Cardiac fibroblast (primary cell): ENCODE results near the gene UBE2D4.
"Not testable (repeated sequence)": the region's sequence is repeated elsewhere in the genome, so short reads cannot be mapped to it uniquely, and the experiment has no call there.

Experiments used
- DNase-seq, 2 donors: peaks; one replicate each; pipeline versions ENCODE4 v3.0.0 to v3.0.0-alpha.2; 2010; ENCODE audit warnings: low read depth in 2 of 2
- H3K4me3 ChIP-seq, 2 donors: replicated peaks in 1 of 2; 1 replicate in 1 of 2; 2 replicates in 1 of 2; pipeline ENCODE4 v1.5.1; 2011; ENCODE audit warnings: low read depth in 2 of 2, low read length in 2 of 2, mild to moderate bottlenecking in 2 of 2, moderate library complexity in 1 of 2
- TF ChIP-seq, protein P1 (sequence below): IDR thresholded peaks from one replicate; pipeline ENCODE4 v1.5.1; 2011; ENCODE audit warnings: low read depth, mild to moderate bottlenecking, low read length, inconsistent platforms

UBE2D4 gene

DNA sequence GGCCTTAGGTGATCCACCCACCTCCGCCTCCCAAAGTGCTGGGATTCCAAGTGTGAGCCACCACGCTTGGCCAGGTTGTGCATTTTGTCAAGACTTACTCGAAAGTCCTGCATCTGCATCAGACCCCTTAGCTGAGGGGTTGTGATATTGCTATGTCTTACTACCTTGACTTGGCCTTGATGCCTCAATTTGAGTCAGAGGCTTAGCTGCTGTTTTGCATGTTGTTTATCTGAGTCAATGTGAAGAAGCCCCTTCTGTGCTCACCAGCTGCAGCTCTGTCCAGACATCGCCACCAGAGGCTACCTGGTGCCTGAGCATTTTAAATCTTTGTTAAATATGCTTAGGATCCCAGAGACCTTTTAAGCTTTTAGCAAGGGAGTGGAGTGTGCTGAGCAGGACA is 18.1 kb downstream of the UBE2D4 start:
- no peak overlapping the region for H3K4me3 ChIP-seq
- TF ChIP-seq, protein P1, sequence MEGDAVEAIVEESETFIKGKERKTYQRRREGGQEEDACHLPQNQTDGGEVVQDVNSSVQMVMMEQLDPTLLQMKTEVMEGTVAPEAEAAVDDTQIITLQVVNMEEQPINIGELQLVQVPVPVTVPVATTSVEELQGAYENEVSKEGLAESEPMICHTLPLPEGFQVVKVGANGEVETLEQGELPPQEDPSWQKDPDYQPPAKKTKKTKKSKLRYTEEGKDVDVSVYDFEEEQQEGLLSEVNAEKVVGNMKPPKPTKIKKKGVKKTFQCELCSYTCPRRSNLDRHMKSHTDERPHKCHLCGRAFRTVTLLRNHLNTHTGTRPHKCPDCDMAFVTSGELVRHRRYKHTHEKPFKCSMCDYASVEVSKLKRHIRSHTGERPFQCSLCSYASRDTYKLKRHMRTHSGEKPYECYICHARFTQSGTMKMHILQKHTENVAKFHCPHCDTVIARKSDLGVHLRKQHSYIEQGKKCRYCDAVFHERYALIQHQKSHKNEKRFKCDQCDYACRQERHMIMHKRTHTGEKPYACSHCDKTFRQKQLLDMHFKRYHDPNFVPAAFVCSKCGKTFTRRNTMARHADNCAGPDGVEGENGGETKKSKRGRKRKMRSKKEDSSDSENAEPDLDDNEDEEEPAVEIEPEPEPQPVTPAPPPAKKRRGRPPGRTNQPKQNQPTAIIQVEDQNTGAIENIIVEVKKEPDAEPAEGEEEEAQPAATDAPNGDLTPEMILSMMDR, result no peak
- DNase-seq, result no peak

DNA sequence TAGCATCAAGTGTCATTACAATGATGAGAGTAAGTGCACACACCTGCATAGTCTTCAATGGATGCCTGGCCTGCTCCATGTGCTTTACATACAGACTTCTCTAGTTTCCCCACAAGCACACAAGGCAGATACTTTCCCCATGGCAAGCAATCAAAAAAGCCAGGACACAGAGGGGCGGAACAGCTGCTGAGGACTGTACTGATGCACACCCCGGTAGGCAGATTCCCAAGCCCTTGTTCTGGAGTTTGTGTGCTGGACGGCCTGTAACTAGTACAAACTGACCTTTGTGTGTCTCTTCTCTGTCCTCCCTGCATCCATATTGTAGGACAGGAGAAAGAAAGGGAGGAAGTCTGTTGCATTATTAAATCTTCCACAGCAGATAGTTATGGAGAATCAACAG is 25.8 kb downstream of the UBE2D4 start:
- no peak for DNase-seq
- TF ChIP-seq, protein P1, result no peak
- no peak overlapping the region for H3K4me3 ChIP-seq

DNA sequence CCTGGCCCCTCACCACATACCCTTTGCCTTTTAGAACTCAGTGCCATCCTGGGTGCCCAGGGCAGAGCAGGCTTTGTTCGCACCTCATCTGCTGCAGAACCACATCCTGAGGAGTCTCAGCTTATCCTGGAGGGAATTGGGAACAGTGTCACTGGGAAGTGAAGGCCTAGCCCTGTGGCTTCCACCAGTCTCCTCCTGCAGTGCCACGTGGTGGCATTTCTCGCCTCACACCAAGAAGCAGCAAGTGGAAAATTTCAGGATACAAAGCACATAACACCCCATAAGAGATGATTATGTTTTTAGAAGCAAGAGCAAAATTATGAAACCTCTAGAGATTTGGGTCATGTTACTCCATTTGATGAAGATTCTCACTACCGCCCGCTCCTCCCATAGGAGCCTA is 26.8 kb downstream of the UBE2D4 start:
- no peak for DNase-seq
- TF ChIP-seq, protein P1, result no peak
- no peak overlapping the region for H3K4me3 ChIP-seq

DNA sequence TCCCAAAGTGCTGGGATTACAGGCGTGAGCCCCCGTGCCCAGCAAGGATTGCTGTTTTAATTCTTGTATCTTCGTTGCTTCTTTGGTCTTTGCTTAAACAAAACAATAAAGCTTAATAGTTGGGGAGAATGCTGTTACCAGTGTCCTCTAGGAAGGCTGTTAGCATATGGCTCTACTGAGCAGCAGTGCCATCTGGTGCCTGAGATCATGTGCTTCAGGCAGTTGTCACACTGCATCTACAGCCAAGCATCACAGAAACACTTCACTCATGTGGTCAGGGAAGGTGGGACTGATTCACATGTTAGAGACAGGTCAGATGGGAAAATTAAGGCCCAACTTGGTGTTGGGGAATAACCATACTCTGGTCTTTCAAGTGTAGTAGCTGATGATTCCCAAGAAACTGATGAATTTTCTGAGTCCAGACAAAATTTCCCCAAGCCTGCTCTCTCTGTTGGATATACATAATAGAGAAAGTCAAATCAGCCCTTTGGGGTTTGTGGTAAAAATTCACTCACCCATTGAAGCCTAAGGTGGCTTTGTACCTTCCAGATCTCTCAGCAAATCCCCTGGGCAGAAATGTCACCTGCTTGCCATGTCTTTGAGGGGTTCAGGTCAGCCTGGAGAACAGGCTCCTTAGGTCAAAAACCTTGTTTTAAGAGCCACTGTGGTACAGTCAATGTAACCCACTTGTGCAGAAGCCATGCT is 28.4 kb downstream of the UBE2D4 start:
- TF ChIP-seq, protein P1, result peak; percentile 48
- no peak overlapping the region for H3K4me3 ChIP-seq
- DNase-seq, result peak; percentile 65 to 70

DNA sequence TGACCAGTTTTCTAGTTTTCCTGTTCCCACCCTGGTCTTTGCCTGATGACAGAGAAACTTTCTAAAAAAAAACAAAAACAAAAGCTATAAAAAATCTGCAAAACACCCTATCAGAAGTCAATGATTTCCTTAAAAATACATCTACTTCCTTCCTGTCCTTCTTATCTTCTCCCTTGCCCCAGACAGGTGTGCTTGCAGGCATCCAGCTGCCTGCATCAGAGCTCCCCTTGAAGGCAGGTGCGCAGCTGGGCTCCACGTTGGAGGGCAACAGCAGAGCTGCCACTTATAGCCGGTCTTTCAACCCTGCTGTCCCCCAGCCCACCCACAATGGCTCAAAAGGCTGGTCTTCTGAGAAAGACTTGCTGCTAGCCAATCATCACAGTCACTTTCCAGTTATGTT is 29.8 kb downstream of the UBE2D4 start:
- no peak overlapping the region for H3K4me3 ChIP-seq
- DNase-seq, result no peak
- TF ChIP-seq, protein P1, result no peak

DNA sequence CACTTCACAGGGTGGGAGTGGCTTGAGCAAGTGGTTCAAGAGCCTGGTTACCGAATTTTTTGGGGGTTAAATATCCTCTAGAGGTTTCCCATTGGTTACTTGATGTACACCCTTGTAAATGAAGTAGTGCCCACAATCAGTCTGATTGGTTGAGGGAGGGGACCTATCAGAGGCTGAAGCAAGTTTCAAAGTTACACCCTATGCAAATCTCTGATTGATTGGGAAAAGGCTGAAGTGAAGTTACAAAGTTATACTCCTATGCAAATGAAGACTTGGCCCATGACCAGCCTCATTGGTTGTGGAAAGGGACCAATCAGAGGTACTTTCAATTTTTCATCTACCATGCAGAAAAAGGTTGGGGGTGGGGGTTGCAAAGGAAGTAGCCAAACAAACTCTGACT is 34.7 kb downstream of the UBE2D4 start:
- no peak for DNase-seq
- TF ChIP-seq, protein P1, result no peak
- H3K4me3 ChIP-seq, result no peak overlapping the region

DNA sequence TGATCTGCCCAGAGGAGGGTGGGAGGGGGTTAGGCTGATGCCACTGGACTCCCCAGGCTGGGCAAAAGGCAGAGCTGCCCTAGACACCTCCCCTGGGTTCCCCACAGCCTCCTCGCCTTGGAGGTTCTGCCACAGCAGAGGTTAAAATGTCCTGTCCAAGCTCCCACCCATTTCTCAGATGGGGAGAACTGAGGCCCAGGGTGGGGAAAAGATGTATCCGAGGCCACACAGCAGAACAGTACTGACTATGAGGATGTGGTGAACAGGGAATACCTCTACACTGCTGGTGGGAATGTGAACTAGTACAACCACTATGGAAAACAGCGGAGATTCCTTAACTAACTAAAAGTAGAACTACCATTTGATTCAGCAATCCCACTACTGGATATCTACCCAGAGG is 40.2 kb downstream of the UBE2D4 start:
- H3K4me3 ChIP-seq, DNase-seq: not testable (repeated sequence)

DNA sequence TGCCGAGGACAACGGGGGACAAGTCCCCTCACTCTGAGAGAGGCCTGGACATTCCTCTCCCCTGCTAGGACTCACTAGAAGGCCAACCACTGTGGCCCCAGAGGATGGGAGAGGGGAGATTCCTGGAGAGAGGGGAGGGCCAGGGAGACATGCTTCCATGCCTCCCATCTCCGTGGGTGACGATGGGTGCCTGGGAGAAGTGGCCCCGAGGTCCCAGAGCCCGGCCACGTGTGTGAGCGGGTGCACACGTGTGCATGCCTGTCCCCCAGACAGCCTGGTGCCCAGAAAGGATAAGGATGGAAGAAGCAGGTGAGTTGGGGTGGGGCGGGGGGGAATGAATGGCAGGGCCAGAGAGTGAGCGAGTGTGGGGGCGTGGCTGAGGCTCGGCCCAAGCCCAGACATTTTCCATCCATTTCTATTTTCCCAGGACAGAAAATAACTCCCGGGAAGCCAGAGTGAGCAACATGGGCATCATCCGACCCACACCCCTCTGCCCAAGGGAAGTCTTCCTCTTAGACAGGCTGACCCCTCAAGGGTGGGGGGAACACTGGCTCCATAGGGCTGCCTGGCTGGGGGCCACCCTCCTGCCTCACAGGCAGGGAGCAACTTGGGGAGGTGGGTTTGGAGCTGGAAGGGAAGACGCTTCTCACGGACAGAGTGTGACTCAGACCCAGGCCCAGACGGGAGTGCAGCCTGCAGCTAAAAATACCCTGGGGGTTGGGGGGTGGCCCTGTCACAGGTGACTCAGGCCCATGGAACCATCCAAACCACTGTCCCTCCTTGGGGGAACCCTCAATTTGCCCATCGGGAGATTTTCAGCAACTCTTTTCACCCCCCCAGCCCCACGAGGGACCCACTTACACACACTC is 42.2 kb downstream of the UBE2D4 start:
- not testable (repeated sequence) for H3K4me3 ChIP-seq, DNase-seq

DNA sequence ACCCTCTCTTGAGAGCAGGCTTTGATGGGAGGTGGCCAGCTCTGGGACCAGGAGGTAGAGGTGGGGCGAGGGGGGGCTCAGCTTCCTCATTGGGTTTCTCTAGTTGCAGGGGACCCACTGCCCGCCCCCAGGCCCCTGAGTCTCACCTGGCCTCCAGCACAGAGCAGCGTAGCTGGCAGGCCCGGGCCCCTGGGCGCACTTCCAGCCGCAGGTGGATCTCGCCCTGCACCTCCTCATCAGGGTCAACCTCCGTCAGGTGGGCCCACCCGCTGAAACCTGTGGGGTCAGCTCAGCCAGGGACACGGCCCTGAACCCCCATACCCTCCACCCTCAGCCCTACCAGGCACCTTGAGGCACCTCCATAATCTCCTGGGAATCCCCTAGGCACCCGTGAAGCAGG is 43.4 kb downstream of the UBE2D4 start:
- DNase-seq, H3K4me3 ChIP-seq: not testable (repeated sequence)

DNA sequence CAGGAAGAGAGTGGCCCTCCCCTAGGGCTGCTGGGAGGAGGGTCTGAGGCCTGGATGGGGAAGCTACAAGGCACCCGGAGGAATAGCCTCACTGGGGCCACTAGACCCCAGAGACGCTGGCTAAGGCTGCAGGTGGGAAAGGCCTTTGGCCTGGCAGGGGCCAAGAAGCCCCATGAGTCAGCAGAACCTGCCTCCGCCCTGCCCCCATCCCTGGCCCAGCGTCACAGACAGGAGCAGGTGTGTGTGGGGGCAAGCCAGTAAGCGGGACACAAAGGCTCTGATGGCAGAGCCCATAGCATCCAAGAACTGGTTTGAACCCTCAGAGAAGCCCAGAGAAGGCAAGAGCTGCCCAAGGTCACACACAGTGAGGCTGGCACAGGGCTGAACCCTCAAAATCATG is 44.5 kb downstream of the UBE2D4 start:
- not testable (repeated sequence) for DNase-seq, H3K4me3 ChIP-seq
